ENCODE results near the gene SZT2. TPM values are rescaled to one million over a fixed set of nuclear protein-coding genes. Genes with fewer than 3 reads are reported as not detected.

Gene SZT2
- polyA plus RNA-seq, 2 donors, result 9.8 to 39.3 TPM

DNA sequence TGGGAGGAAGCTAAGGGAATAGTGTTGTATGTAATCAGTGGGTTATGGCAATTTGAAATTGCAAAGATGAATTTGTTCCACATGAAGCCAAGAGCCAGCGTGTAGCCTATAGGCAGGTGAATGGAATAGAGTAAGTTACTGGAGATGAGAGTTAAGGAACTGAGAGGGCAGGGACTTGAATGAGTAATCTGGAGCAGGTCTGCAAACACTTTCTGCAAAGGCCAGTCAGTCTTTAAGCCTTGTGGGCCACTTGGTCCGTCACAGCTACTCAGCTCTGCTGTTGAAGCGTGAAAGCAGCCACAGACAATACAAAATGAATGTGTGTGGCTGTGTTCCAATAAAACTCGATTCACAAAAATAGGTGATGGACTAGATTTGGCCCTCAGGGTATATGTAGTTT lies 29.2 kb downstream of the SZT2 start:
- H3K4me3 ChIP-seq (ENCODE audit: low read depth in 1 of 2, low read length in 2 of 2), result no peak overlapping the region
- H3K27me3 ChIP-seq (ENCODE audit: control insufficient read depth in 1 of 2, insufficient read depth in 2 of 2, low read length in 2 of 2), result no peaks in the 10 kb centered on the region
- H3K9me3 ChIP-seq (ENCODE audit: control insufficient read depth in 2 of 2, insufficient read depth in 1 of 2, low read depth in 1 of 2, low read length in 1 of 2), result peaks cover 0 to 2% of the 10 kb centered on the region in 2 donors
- no peak overlapping the region for H3K27ac ChIP-seq (ENCODE audit: low read depth in 2 of 2, low read length in 1 of 2)
- WGBS, 2 donors, result 72 to 85% methylated on average over 4 of the region's 4 CpGs
- no peaks in the 10 kb centered on the region for H3K4me1 ChIP-seq (ENCODE audit: control insufficient read depth in 2 of 2, insufficient read depth in 2 of 2, low read length in 1 of 2)
- peaks cover 44 to 45% of the 10 kb centered on the region in 2 donors for H3K36me3 ChIP-seq (ENCODE audit: control insufficient read depth in 2 of 2, insufficient read depth in 2 of 2, low read length in 1 of 2)

DNA sequence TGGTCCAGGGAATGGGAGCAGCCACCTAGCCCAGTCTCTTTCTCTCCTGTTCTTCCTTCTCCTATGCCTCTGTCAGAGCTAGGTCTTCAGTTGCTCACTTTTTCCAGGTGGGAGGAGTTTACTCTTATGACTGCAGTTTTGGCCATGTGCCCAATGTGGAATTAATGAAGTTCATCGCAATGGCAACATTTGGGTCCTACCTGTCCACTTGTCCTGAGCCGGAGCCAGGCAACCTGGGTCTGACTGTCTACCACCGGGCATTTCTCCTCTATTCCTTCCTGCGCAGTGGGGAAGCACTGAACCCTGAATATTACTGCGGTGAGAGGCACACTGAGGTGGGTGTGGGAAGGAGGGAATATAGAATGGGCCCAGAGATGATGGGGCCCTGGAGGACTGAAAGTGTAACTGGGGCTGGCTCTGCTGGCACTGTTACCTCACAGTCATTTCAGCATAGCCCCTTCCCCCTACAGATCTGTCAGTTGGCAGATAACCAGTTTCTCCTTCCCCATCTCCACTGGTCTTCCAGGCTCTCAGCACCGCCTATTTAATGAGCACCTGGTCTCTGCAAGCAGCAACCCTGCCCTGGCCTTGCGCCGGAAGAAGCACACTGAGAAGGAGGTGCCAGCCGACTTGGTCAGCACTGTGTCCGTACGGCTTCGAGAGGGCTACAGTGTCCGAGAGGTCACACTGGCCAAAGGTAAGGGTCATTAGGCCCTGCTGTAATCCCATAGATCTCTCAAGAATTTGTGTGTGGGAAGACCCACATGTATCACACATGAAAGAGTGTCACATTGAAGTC lies 30.1 kb downstream of the SZT2 start:
- WGBS, 2 donors, result 95% methylated on average over 13 of the region's 13 CpGs
- Histone ChIP-seq H3K36me3 (ENCODE audit: control insufficient read depth in 2 of 2, insufficient read depth in 2 of 2, low read length in 1 of 2) (peaks cover 45 to 53% of the 10 kb centered on the region in 2 donors), H3K4me1 (ENCODE audit: control insufficient read depth in 2 of 2, insufficient read depth in 2 of 2, low read length in 1 of 2) (no peaks in the 10 kb centered on the region)

DNA sequence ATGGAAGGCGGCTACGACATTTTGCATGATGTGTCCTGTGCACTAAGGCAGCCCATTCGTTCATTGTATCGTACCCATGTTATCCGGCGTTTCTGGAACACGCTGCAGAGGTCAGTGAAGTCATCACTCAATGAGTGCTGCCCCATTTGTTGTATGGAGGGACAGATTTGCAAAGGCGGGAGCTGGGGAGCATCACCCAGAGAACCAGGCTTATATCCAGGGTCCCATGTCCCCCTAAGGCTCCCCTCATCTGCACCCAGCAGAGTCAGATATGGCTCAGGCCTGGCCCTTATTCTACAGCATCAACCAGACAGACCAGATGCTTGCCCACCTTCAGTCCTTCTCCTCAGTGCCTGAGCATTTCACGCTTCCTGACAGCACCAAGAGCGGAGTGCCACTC lies 31.2 kb downstream of the SZT2 start:
- H3K27me3 ChIP-seq (ENCODE audit: control insufficient read depth in 1 of 2, insufficient read depth in 2 of 2, low read length in 2 of 2), result no peaks in the 10 kb centered on the region
- H3K4me3 ChIP-seq (ENCODE audit: low read depth in 1 of 2, low read length in 2 of 2), result no peak overlapping the region
- H3K27ac ChIP-seq (ENCODE audit: low read depth in 2 of 2, low read length in 1 of 2), result no peak overlapping the region
- peaks cover 45 to 62% of the 10 kb centered on the region in 2 donors for H3K36me3 ChIP-seq (ENCODE audit: control insufficient read depth in 2 of 2, insufficient read depth in 2 of 2, low read length in 1 of 2)
- peaks cover 2 to 4% of the 10 kb centered on the region in 2 donors for H3K9me3 ChIP-seq (ENCODE audit: control insufficient read depth in 2 of 2, insufficient read depth in 1 of 2, low read depth in 1 of 2, low read length in 1 of 2)
- WGBS, 2 donors, result 95 to 96% methylated on average over 10 of the region's 10 CpGs
- H3K4me1 ChIP-seq (ENCODE audit: control insufficient read depth in 2 of 2, insufficient read depth in 2 of 2, low read length in 1 of 2), result no peaks in the 10 kb centered on the region

More for the DNA sequence above, 30.1 kb downstream of the SZT2 start:
- Histone ChIP-seq H3K9me3 (ENCODE audit: control insufficient read depth in 2 of 2, insufficient read depth in 1 of 2, low read depth in 1 of 2, low read length in 1 of 2) (peaks cover 2 to 4% of the 10 kb centered on the region in 2 donors), H3K4me3 (ENCODE audit: low read depth in 1 of 2, low read length in 2 of 2) (no peak overlapping the region), H3K27me3 (ENCODE audit: control insufficient read depth in 1 of 2, insufficient read depth in 2 of 2, low read length in 2 of 2) (no peaks in the 10 kb centered on the region), H3K27ac (ENCODE audit: low read depth in 2 of 2, low read length in 1 of 2) (no peak overlapping the region)

DNA sequence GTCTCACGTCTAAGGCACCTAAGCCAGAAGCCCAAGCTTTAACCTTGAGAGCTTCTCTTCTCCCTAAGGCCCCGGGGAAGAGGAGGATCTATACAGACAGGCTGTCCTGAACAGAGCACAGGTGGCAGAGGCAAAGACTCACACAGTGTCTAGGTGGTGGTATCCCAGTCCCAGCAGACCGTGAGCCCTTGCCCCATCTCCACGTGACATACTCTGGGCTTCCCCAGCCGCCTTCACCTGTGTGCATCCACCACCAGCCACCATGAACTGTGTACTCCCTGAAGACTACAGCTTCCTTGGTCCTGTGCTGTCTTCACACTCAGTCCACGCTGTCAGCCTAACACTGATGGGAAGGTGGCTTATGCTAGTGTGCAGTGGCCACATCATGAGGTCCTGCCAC lies 31.7 kb downstream of the SZT2 start:
- WGBS, 2 donors, result 93 to 96% methylated on average over 6 of the region's 6 CpGs
- Histone ChIP-seq H3K27ac (ENCODE audit: low read depth in 2 of 2, low read length in 1 of 2) (no peak overlapping the region), H3K36me3 (ENCODE audit: control insufficient read depth in 2 of 2, insufficient read depth in 2 of 2, low read length in 1 of 2) (peaks cover 50 to 66% of the 10 kb centered on the region in 2 donors), H3K9me3 (ENCODE audit: control insufficient read depth in 2 of 2, insufficient read depth in 1 of 2, low read depth in 1 of 2, low read length in 1 of 2) (peaks cover 2 to 4% of the 10 kb centered on the region in 2 donors), H3K27me3 (ENCODE audit: control insufficient read depth in 1 of 2, insufficient read depth in 2 of 2, low read length in 2 of 2) (no peaks in the 10 kb centered on the region), H3K4me3 (ENCODE audit: low read depth in 1 of 2, low read length in 2 of 2) (no peak overlapping the region), H3K4me1 (ENCODE audit: control insufficient read depth in 2 of 2, insufficient read depth in 2 of 2, low read length in 1 of 2) (no peaks in the 10 kb centered on the region)

DNA sequence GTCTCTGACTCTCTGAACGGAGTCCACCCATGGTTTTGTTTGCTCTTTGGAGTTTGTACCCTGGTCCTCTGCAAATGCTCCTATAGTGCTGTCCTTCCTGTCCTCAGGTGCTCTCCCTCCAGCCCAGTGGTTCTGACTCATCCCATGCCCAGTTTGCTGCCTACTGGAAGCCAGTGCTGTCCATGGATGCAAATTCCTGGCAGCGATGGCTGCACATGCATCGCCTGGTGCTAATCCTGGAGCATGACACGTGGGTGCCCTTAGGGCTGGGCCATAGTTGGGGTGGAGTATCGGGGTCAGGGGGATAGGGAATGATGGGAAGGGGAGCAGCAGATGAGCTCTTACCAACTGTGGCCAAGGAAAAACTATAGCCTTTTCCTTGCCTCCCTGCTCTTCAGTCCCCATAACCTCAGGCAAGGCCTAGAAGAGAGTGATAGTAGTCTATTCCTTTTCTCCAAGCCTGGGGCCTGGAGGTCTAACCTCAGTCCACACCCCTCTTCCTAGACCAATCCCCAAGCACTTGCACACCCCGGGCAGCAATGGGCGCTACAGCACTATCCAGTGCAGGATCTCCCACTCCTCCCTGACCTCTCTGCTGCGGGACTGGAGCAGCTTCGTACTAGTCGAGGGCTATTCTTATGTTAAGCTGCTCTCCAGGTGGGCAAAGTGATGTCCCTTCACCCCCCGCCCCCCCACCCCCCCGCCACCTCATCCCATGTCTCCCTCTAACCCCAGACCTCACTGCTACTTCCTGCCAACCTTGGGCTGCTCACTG lies 32.5 kb downstream of the SZT2 start:
- no peak overlapping the region for H3K27ac ChIP-seq (ENCODE audit: low read depth in 2 of 2, low read length in 1 of 2)
- H3K4me1 ChIP-seq (ENCODE audit: control insufficient read depth in 2 of 2, insufficient read depth in 2 of 2, low read length in 1 of 2), result no peaks in the 10 kb centered on the region
- no peaks in the 10 kb centered on the region for H3K27me3 ChIP-seq (ENCODE audit: control insufficient read depth in 1 of 2, insufficient read depth in 2 of 2, low read length in 2 of 2)
- H3K4me3 ChIP-seq (ENCODE audit: low read depth in 1 of 2, low read length in 2 of 2), result no peak overlapping the region
- peaks cover 2 to 4% of the 10 kb centered on the region in 2 donors for H3K9me3 ChIP-seq (ENCODE audit: control insufficient read depth in 2 of 2, insufficient read depth in 1 of 2, low read depth in 1 of 2, low read length in 1 of 2)
- H3K36me3 ChIP-seq (ENCODE audit: control insufficient read depth in 2 of 2, insufficient read depth in 2 of 2, low read length in 1 of 2), result peaks cover 57 to 70% of the 10 kb centered on the region in 2 donors
- 91 to 92% methylated on average over 12 of the region's 12 CpGs for WGBS, 2 donors

DNA sequence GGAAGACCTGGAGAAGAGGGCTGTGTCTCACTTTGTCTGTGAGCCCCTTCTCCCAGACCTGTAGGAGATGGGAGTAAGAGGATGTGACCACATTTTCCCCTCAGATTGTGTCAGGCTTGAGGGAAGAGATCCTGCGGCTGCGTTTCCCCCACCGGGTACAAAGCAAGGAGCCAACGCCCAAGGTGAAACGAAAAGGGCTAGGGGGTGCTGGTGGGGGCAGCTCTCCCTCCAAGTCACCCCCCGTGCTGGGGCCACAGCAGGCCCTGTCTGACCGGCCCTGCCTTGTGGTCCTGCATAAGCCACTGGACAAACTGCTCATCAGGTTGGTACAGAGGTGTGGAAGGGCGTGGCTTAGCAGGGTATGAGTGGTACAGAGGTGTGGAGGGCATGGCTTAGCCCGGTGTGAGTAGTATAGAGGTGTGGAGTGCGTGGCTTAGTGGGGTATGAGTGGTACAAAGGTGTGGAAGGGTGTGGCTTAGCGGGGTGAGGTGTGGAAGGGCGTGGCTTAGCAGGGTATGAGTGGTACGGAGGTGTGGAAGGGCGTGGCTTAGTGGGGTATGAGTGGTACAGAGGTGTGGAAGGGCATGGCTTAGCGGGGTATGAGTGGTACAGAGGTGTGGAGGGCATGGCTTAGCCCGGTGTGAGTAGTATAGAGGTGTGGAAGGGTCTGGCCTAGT lies 33.4 kb downstream of the SZT2 start:
- H3K4me1 ChIP-seq (ENCODE audit: control insufficient read depth in 2 of 2, insufficient read depth in 2 of 2, low read length in 1 of 2), result no peaks in the 10 kb centered on the region
- H3K27me3 ChIP-seq (ENCODE audit: control insufficient read depth in 1 of 2, insufficient read depth in 2 of 2, low read length in 2 of 2), result no peaks in the 10 kb centered on the region
- peaks cover 2 to 4% of the 10 kb centered on the region in 2 donors for H3K9me3 ChIP-seq (ENCODE audit: control insufficient read depth in 2 of 2, insufficient read depth in 1 of 2, low read depth in 1 of 2, low read length in 1 of 2)
- peak overlapping the region in 1 of 2 donors; percentile 84 for H3K27ac ChIP-seq (ENCODE audit: low read depth in 2 of 2, low read length in 1 of 2)
- H3K4me3 ChIP-seq (ENCODE audit: low read depth in 1 of 2, low read length in 2 of 2), result no peak overlapping the region
- WGBS, 2 donors, result 93 to 94% methylated on average over 16 of the region's 16 CpGs
- H3K36me3 ChIP-seq (ENCODE audit: control insufficient read depth in 2 of 2, insufficient read depth in 2 of 2, low read length in 1 of 2), result peaks cover 57 to 80% of the 10 kb centered on the region in 2 donors

DNA sequence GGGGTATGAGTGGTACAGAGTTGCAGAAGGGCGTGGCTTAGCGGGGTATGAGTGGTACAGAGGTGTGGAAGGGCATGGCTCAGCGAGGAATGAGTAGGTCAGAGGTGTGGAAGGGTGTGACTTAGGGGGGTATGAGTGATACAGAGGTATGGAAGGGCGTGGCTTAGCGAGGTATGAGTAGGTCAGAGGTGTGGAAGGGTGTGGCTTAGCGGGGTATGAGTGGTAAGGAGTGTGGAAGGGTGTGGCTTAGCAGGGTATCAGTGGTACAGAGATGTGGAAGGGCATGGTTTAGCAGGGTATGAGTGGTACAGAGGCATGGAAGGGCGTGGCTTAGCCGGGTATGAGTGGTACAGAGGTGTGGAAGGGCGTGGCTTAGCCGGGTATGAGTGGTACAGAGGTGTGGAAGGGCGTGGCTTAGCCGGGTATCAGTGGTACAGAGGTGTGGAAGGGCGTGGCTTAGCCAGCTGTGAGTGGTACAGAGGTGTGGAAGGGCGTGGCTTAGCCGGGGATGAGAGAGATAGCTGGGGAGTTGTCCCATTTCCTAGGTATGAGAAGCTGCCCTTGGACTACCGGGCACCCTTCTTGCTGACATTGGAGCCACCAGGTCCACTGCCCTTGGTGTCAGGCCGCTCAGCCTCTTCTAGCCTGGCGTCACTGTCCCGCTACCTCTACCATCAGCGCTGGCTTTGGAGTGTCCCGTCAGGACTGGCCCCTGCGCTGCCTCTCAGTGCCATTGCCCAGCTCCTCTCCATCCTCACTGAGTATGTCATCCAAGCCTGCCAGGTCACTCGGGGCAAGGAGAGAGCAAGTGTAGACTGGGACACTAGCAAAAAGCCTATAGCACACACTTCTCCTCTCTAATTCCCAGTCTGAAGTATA lies 34.2 kb downstream of the SZT2 start:
- Histone ChIP-seq H3K4me1 (ENCODE audit: control insufficient read depth in 2 of 2, insufficient read depth in 2 of 2, low read length in 1 of 2) (no peaks in the 10 kb centered on the region), H3K9me3 (ENCODE audit: control insufficient read depth in 2 of 2, insufficient read depth in 1 of 2, low read depth in 1 of 2, low read length in 1 of 2) (peaks cover 2 to 4% of the 10 kb centered on the region in 2 donors), H3K27me3 (ENCODE audit: control insufficient read depth in 1 of 2, insufficient read depth in 2 of 2, low read length in 2 of 2) (no peaks in the 10 kb centered on the region), H3K36me3 (ENCODE audit: control insufficient read depth in 2 of 2, insufficient read depth in 2 of 2, low read length in 1 of 2) (peaks cover 53 to 87% of the 10 kb centered on the region in 2 donors), H3K4me3 (ENCODE audit: low read depth in 1 of 2, low read length in 2 of 2) (no peak overlapping the region), H3K27ac (ENCODE audit: low read depth in 2 of 2, low read length in 1 of 2) (peak overlapping the region in 1 of 2 donors; percentile 84)
- 87 to 88% methylated on average over 22 to 23 of the region's 23 CpGs for WGBS, 2 donors

DNA sequence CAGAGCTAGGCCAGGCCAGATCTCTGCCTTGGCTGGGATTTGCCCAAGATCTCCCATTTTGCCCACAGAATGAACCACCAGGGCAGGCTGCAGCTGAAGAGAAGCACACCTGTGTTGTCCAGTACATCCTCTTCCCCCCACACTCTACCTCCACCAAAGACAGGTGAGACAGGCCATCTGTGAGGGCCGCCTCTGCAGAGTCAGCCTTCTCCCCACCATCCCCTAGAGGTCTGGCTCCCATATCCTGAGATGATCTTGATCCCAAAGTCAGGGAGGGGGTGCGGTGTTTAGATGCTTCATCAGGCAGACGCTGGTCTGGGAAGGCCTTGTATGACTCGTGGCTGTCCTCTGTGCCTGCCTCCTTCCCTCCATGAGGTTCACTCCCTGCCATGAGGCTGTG lies 35.3 kb downstream of the SZT2 start:
- no peaks in the 10 kb centered on the region for H3K27me3 ChIP-seq (ENCODE audit: control insufficient read depth in 1 of 2, insufficient read depth in 2 of 2, low read length in 2 of 2)
- H3K9me3 ChIP-seq (ENCODE audit: control insufficient read depth in 2 of 2, insufficient read depth in 1 of 2, low read depth in 1 of 2, low read length in 1 of 2), result peaks cover 2 to 4% of the 10 kb centered on the region in 2 donors
- peaks cover 48 to 86% of the 10 kb centered on the region in 2 donors for H3K36me3 ChIP-seq (ENCODE audit: control insufficient read depth in 2 of 2, insufficient read depth in 2 of 2, low read length in 1 of 2)
- no peaks in the 10 kb centered on the region for H3K4me1 ChIP-seq (ENCODE audit: control insufficient read depth in 2 of 2, insufficient read depth in 2 of 2, low read length in 1 of 2)
- no peak overlapping the region for H3K27ac ChIP-seq (ENCODE audit: low read depth in 2 of 2, low read length in 1 of 2)
- H3K4me3 ChIP-seq (ENCODE audit: low read depth in 1 of 2, low read length in 2 of 2), result no peak overlapping the region
- 84% methylated on average over 4 of the region's 4 CpGs for WGBS, 2 donors

Measured in esophagus (tissue), 2 donors.